SK-N-SH (cell line): Measurements from ENCODE around the gene RAB21. TPM values are rescaled to one million over a fixed set of nuclear protein-coding genes. Genes with fewer than 3 reads are reported as not detected.

Experiments
- CTCF ChIA-PET: fragments of 300-600, 350-600 bp; formaldehyde crosslinking; extraction: SDS; loops from one replicate; lab custom pipeline; 2021; lab: Yijun Ruan, JAX
- POLR2A ChIA-PET: fragments of 350-600 bp; sonication (Branson Sonifier 250); formaldehyde crosslinking; extraction: SDS; loops from one replicate; lab custom pipeline; 2020; ENCODE audit warnings: antibody characterized with exemption, inconsistent platforms; lab: Yijun Ruan, JAX
- DNase-seq: peaks from one replicate; pipeline ENCODE4 v3.0.0; 2012
- H2AFZ ChIP-seq: fragments of 200-600 bp; sonication (generic); 2 replicates; pipeline ENCODE4 v1.8.1; 2016; ENCODE audit warnings: antibody characterized with exemption, mild to moderate bottlenecking, low read depth
- H3F3A ChIP-seq: fragments of 200-600 bp; sonication (generic); replicated peaks from 2 replicates; pipeline ENCODE3; 2016; ENCODE audit warnings: antibody characterized with exemption, mild to moderate bottlenecking; ENCODE audit not compliant: insufficient read depth
- H3K27ac ChIP-seq, 2 experiments: fragments of 200-500 bp in 1 of 2; fragments of 200-600 bp in 1 of 2; sonication (Bioruptor generic) in 1 of 2; sonication (generic), shearing (Covaris generic) in 1 of 2; 2 replicates each; pipeline versions ENCODE4 v1.5.1 to v1.6.1; 2014 to 2016; ENCODE audit warnings: low read depth in 2 of 2, inconsistent platforms in 1 of 2, low read length in 1 of 2, mild to moderate bottlenecking in 1 of 2, mixed read lengths in 1 of 2
- H3K27me3 ChIP-seq: fragments of 200-600 bp; sonication (generic), shearing (Covaris generic); 2 replicates; pipeline ENCODE4 v1.6.1; 2016; ENCODE audit warnings: mixed run types; ENCODE audit not compliant: insufficient read depth
- H3K36me3 ChIP-seq, 2 experiments: fragments of 200-500 bp in 1 of 2; fragments of 200-600 bp in 1 of 2; sonication (Bioruptor generic) in 1 of 2; sonication (generic) in 1 of 2; replicated peaks in 1 of 2; 2 replicates each; pipeline versions ENCODE3 to v1.5.1; 2014 to 2016; ENCODE audit warnings: low read length in 1 of 2, mild to moderate bottlenecking in 1 of 2; ENCODE audit not compliant: insufficient read depth in 2 of 2, control insufficient read depth in 1 of 2
- H3K4me1 ChIP-seq, 2 experiments: fragments of 200-500 bp in 1 of 2; fragments of 200-600 bp in 1 of 2; sonication (Bioruptor generic) in 1 of 2; sonication (generic), shearing (Covaris generic) in 1 of 2; 2 replicates each; pipeline versions ENCODE4 v1.5.1 to v1.6.1; 2014 to 2016; ENCODE audit warnings: low read depth in 1 of 2, low read length in 1 of 2, mixed run types in 1 of 2; ENCODE audit not compliant: insufficient read depth in 2 of 2, control insufficient read depth in 1 of 2
- H3K4me2 ChIP-seq: fragments of 200-600 bp; sonication (generic), shearing (Covaris generic); 2 replicates; pipeline ENCODE4 v1.6.1; 2017; ENCODE audit warnings: mixed run types
- H3K4me3 ChIP-seq, 2 experiments: fragments of 200-500 bp in 1 of 2; fragments of 200-600 bp in 1 of 2; sonication (Bioruptor generic) in 1 of 2; sonication (generic), shearing (Covaris generic) in 1 of 2; 2 replicates each; pipeline versions ENCODE4 v1.5.1 to v1.8.1; 2014 to 2016; ENCODE audit warnings: low read depth in 2 of 2, inconsistent platforms in 1 of 2, low read length in 1 of 2, mild to moderate bottlenecking in 1 of 2, mixed read lengths in 1 of 2, moderate library complexity in 1 of 2
- H3K79me2 ChIP-seq: fragments of 200-600 bp; sonication (generic); 2 replicates; pipeline ENCODE4 v1.8.1; 2017; ENCODE audit warnings: mild to moderate bottlenecking; ENCODE audit not compliant: insufficient read depth
- H3K9ac ChIP-seq: fragments of 200-600 bp; sonication (generic); 2 replicates; pipeline ENCODE4 v1.6.1; 2017; ENCODE audit warnings: mixed run types
- H3K9me2 ChIP-seq: fragments of 200-600 bp; sonication (generic); 2 replicates; pipeline ENCODE4 v1.6.1; 2017; ENCODE audit warnings: mixed run types
- H3K9me3 ChIP-seq: fragments of 200-600 bp; sonication (generic); 2 replicates; pipeline ENCODE4 v1.6.1; 2017; ENCODE audit warnings: mixed run types, mild to moderate bottlenecking, moderate library complexity
- H4K20me1 ChIP-seq: fragments of 200-600 bp; sonication (generic); 2 replicates; pipeline ENCODE4 v1.6.1; 2017; ENCODE audit warnings: mild to moderate bottlenecking, mixed run types; ENCODE audit not compliant: insufficient read depth
- CHD2 ChIP-seq: fragments of 150-350 bp; IDR thresholded peaks from 2 replicates; pipeline ENCODE4 v1.6.1; 2018; ENCODE audit warnings: low read length; ENCODE audit not compliant: partially characterized antibody
- ELF1 ChIP-seq: IDR thresholded peaks from 2 replicates; pipeline ENCODE4 v1.4.0; 2012
- FOXM1 ChIP-seq: IDR thresholded peaks from 2 replicates; pipeline ENCODE4 v1.4.0; 2012; ENCODE audit warnings: low read depth, mild to moderate bottlenecking
- NFIC ChIP-seq: IDR thresholded peaks from 2 replicates; pipeline ENCODE4 v1.4.0; 2012; ENCODE audit warnings: borderline replicate concordance
- NRF1 ChIP-seq: IDR thresholded peaks from 2 replicates; pipeline ENCODE4 v1.6.1; 2012; ENCODE audit warnings: low read depth, mild to moderate bottlenecking, low read length
- PBX3 ChIP-seq: IDR thresholded peaks from 2 replicates; pipeline ENCODE4; 2012
- POLR2AphosphoS5 ChIP-seq: IDR thresholded peaks from 2 replicates; pipeline ENCODE4 v1.6.1; 2012; ENCODE audit warnings: low read depth, low read length
- REST ChIP-seq: IDR thresholded peaks from 2 replicates; pipeline ENCODE4 v1.6.1; 2012; ENCODE audit warnings: mild to moderate bottlenecking, low read depth, low read length, moderate library complexity
- RFX5 ChIP-seq: IDR thresholded peaks from 2 replicates; pipeline ENCODE4 v1.6.1; 2012; ENCODE audit warnings: mild to moderate bottlenecking, improper control_type of control experiment, low read length
- RXRA ChIP-seq: IDR thresholded peaks from 2 replicates; pipeline ENCODE4 v1.4.0; 2012; ENCODE audit warnings: low read depth, mild to moderate bottlenecking, borderline replicate concordance
- SMC3 ChIP-seq: IDR thresholded peaks from 2 replicates; pipeline ENCODE4 v1.6.1; 2012; ENCODE audit warnings: low read depth, low read length, improper control_type of control experiment
- TCF12 ChIP-seq: IDR thresholded peaks from 2 replicates; pipeline ENCODE4 v1.4.0; 2012
- WGBS: methylation state at CpG from one replicate; pipeline ENCODE4 v1.1.6; 2017; ENCODE audit warnings: low lambda C conversion rate; 5-methylcytosine and 5-hydroxymethylcytosine counted together
- polyA plus RNA-seq, 3 experiments: library from polyadenylated mRNA; depleted of rRNA; stranded (reverse); fragments of >200 nt; gene quantifications; 2 replicates each; pipeline ENCODE4 v1.2.3, GENCODE V29; 2012
- TF ChIP-seq, protein P1 (sequence below): IDR thresholded peaks from 2 replicates; pipeline ENCODE4 v1.4.0; 2012; ENCODE audit warnings: low read depth, borderline replicate concordance
- TF ChIP-seq, protein P2 (sequence below): fragments of 150-350 bp; IDR thresholded peaks from 2 replicates; pipeline ENCODE4 v1.6.1; 2016; ENCODE audit warnings: mild to moderate bottlenecking, low read depth, low read length
- TF ChIP-seq, protein P3 (sequence below): fragments of 200-600 bp; sonication (generic); IDR thresholded peaks from 2 replicates; pipeline ENCODE4 v1.6.1; 2017; ENCODE audit warnings: antibody characterized with exemption, mild to moderate bottlenecking, moderate library complexity

RAB21 gene
- polyA plus RNA-seq, 1 of the 3 experiments (the other 2 are of a cell fraction) = 6.5 TPM

- TF ChIP-seq FOXM1 (no peak), ELF1 (no peak), CHD2 (no peak), NFIC (no peak), PBX3 (no peak)
These were observed 10.1 kb downstream of the RAB21 start (continued) for GRCh38 chr12:71764587-71765321.

DNA sequence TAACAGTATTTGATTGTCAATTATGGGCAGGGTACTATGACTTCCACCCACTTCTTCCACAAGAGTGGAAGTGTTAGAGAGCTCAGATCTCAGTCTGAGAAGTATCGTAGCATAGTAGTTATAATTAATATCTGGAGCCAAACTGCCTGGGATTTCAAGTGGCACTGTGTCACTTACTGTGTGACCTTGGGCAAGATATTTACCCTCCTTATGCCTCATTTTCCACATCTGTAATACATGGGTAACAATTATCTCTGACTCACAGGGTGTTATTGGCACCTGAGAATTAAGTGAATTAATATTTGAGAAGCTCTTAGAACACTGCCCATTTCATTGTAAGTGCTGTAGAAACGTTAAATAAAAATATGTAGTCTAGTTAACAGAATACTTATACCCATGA, 11.5 kb downstream of the RAB21 start:
- ChIA-PET POLR2A (no interaction called here), CTCF (interaction anchor here (2.2 to 2.9 kb wide), 2 partner anchors 14 to 173 kb away, joined by 7 to 18 read pairs; partner anchors contain the start of gene TPH2)
- Histone ChIP-seq H3F3A (no peaks in the 10 kb centered on the region), H2AFZ (no peak overlapping the region), H3K9me3 (no peaks in the 10 kb centered on the region), H3K9me2 (no peaks in the 10 kb centered on the region), H3K4me2 (no peak overlapping the region), H3K4me1 (no peaks in the 10 kb centered on the region; a peak in 1 of 4 replicates), H3K79me2 (peaks cover 88% of the 10 kb centered on the region)
- no peak for DNase-seq
- TF ChIP-seq POLR2AphosphoS5 = no peak
- TF ChIP-seq NFIC = no peak
- TF ChIP-seq, all 33 proteins: peak for 0
- Histone ChIP-seq H3K4me3 (no peak overlapping the region), H3K36me3 (peaks cover 7 to 16% of the 10 kb centered on the region in 2 experiments), H3K27me3 (no peaks in the 10 kb centered on the region), H4K20me1 (peaks cover 38% of the 10 kb centered on the region), H3K27ac (no peak overlapping the region), H3K9ac (no peak overlapping the region)
- 97% methylated on average over 2 of the region's 2 CpGs for WGBS

DNA sequence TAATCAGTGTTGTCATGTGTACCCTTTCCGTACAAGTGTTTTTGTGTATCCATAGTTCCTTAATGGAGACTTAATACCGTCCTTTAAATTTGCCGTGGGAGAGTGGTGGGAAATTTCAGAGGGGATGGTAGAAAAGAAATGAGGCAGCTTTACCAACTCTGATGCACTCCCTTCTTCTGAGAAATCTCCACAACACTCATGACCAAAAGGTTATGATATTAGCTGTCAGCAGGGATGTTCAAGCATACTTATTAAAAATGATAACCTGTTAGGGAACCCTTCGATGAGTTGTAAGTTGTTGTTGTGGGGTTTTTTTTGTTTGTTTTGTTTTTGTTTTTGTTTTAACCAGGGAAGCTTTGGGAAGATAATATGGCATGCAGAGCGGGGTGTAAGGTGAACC, 12.5 kb downstream of the RAB21 start:
- no peaks in the 10 kb centered on the region for H3F3A ChIP-seq
- no peaks in the 10 kb centered on the region for H3K9me3 ChIP-seq
- H3K9me2 ChIP-seq = no peaks in the 10 kb centered on the region
- no peak overlapping the region for H2AFZ ChIP-seq
- peaks cover 85% of the 10 kb centered on the region for H3K79me2 ChIP-seq
- H3K9ac ChIP-seq = no peak overlapping the region
- no peak overlapping the region for H3K4me3 ChIP-seq
- 94% methylated on average over 5 of the region's 5 CpGs for WGBS
- H3K27me3 ChIP-seq = no peaks in the 10 kb centered on the region
- ChIA-PET POLR2A (no interaction called here), CTCF (interaction anchor here (2.2 to 2.9 kb wide), 2 partner anchors 13 to 172 kb away, joined by 7 to 18 read pairs; partner anchors contain the start of gene TPH2)
- H4K20me1 ChIP-seq = peaks cover 38% of the 10 kb centered on the region
- no peak for DNase-seq
- no peaks in the 10 kb centered on the region; a peak in 1 of 4 replicates for H3K4me1 ChIP-seq
- no peak overlapping the region for H3K27ac ChIP-seq
- no peak overlapping the region for H3K4me2 ChIP-seq
- H3K36me3 ChIP-seq = peaks cover 11 to 24% of the 10 kb centered on the region in 2 experiments
- TF ChIP-seq POLR2AphosphoS5 (no peak), TCF12 (no peak), REST (no peak), SMC3 (no peak), RFX5 (no peak), NRF1 (no peak), RXRA (no peak)
- TF ChIP-seq, protein P1, sequence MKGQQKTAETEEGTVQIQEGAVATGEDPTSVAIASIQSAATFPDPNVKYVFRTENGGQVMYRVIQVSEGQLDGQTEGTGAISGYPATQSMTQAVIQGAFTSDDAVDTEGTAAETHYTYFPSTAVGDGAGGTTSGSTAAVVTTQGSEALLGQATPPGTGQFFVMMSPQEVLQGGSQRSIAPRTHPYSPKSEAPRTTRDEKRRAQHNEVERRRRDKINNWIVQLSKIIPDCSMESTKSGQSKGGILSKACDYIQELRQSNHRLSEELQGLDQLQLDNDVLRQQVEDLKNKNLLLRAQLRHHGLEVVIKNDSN = no peak
- TF ChIP-seq, protein P2, sequence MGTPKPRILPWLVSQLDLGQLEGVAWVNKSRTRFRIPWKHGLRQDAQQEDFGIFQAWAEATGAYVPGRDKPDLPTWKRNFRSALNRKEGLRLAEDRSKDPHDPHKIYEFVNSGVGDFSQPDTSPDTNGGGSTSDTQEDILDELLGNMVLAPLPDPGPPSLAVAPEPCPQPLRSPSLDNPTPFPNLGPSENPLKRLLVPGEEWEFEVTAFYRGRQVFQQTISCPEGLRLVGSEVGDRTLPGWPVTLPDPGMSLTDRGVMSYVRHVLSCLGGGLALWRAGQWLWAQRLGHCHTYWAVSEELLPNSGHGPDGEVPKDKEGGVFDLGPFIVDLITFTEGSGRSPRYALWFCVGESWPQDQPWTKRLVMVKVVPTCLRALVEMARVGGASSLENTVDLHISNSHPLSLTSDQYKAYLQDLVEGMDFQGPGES = no peak
- TF ChIP-seq, protein P3, sequence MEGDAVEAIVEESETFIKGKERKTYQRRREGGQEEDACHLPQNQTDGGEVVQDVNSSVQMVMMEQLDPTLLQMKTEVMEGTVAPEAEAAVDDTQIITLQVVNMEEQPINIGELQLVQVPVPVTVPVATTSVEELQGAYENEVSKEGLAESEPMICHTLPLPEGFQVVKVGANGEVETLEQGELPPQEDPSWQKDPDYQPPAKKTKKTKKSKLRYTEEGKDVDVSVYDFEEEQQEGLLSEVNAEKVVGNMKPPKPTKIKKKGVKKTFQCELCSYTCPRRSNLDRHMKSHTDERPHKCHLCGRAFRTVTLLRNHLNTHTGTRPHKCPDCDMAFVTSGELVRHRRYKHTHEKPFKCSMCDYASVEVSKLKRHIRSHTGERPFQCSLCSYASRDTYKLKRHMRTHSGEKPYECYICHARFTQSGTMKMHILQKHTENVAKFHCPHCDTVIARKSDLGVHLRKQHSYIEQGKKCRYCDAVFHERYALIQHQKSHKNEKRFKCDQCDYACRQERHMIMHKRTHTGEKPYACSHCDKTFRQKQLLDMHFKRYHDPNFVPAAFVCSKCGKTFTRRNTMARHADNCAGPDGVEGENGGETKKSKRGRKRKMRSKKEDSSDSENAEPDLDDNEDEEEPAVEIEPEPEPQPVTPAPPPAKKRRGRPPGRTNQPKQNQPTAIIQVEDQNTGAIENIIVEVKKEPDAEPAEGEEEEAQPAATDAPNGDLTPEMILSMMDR = no peak
